ACC112 (cell line): Measurements from ENCODE around the gene CIDEA.

ENCODE experiments used
- H2AFZ ChIP-seq: fragments of 200-600 bp; sonication (generic); one replicate; pipeline ENCODE4 v1.6.0; 2017; ENCODE audit warnings: antibody characterized with exemption, low read length; ENCODE audit not compliant: unreplicated experiment
- H3K27ac ChIP-seq: fragments of 200-600 bp; sonication (generic); 2 replicates; pipeline ENCODE4 v1.5.1; 2014; ENCODE audit warnings: low read depth, mild to moderate bottlenecking, antibody characterized with exemption, low read length, moderate library complexity
- H3K27me3 ChIP-seq: fragments of 200-600 bp; sonication (generic); 2 replicates; pipeline ENCODE4 v1.6.1; 2014; ENCODE audit warnings: mild to moderate bottlenecking, antibody characterized with exemption, low read length, moderate library complexity, mixed read lengths; ENCODE audit not compliant: insufficient read depth
- H3K36me3 ChIP-seq: fragments of 200-600 bp; sonication (generic); 2 replicates; pipeline ENCODE4 v1.6.1; 2016; ENCODE audit warnings: mild to moderate bottlenecking, antibody characterized with exemption, low read length, moderate library complexity, mixed read lengths; ENCODE audit not compliant: insufficient read depth
- H3K4me1 ChIP-seq: fragments of 200-600 bp; sonication (generic); one replicate; pipeline ENCODE4 v1.6.1; 2016; ENCODE audit warnings: low read length, mixed read lengths; ENCODE audit not compliant: insufficient read depth, unreplicated experiment, control insufficient read depth
- H3K4me3 ChIP-seq: fragments of 200-600 bp; sonication (generic); 2 replicates; pipeline ENCODE4 v1.5.1; 2014; ENCODE audit warnings: mild to moderate bottlenecking, low read depth, low read length
- H3K79me2 ChIP-seq: fragments of 200-600 bp; sonication (generic); one replicate; pipeline ENCODE4 v1.6.0; 2016; ENCODE audit warnings: low read length; ENCODE audit not compliant: control insufficient read depth, unreplicated experiment, insufficient read depth

CIDEA gene

GRCh38 chr18:12254820-12255511 lies 805 bp downstream of the CIDEA start:
- Histone ChIP-seq H3K27ac (no peak overlapping the region), H3K27me3 (peaks cover 52% of the 10 kb centered on the region), H3K79me2 (no peaks in the 10 kb centered on the region), H2AFZ (no peak overlapping the region), H3K4me3 (no peak overlapping the region), H3K36me3 (no peaks in the 10 kb centered on the region), H3K4me1 (peaks cover 18% of the 10 kb centered on the region)

- Histone ChIP-seq H3K27ac (no peak overlapping the region), H3K4me3 (no peak overlapping the region), H2AFZ (no peak overlapping the region), H3K36me3 (no peaks in the 10 kb centered on the region), H3K79me2 (no peaks in the 10 kb centered on the region), H3K27me3 (peaks cover 55% of the 10 kb centered on the region), H3K4me1 (peaks cover 18% of the 10 kb centered on the region)
These were observed 1.5 kb downstream of the CIDEA start for GRCh38 chr18:12255626-12256026.

GRCh38 chr18:12256951-12257350 lies 2.8 kb downstream of the CIDEA start:
- Histone ChIP-seq H2AFZ (no peak overlapping the region), H3K4me1 (peaks cover 18% of the 10 kb centered on the region), H3K27me3 (peaks cover 51% of the 10 kb centered on the region), H3K4me3 (no peak overlapping the region), H3K36me3 (no peaks in the 10 kb centered on the region), H3K27ac (no peak overlapping the region), H3K79me2 (no peaks in the 10 kb centered on the region)

- peaks cover 18% of the 10 kb centered on the region for H3K4me1 ChIP-seq
- H3K36me3 ChIP-seq: no peaks in the 10 kb centered on the region
- peaks cover 51% of the 10 kb centered on the region for H3K27me3 ChIP-seq
- H3K27ac ChIP-seq: no peak overlapping the region
- H3K79me2 ChIP-seq: no peaks in the 10 kb centered on the region
- H2AFZ ChIP-seq: no peak overlapping the region
- no peak overlapping the region for H3K4me3 ChIP-seq
These were observed 4.0 kb downstream of the CIDEA start for GRCh38 chr18:12257996-12258718.

GRCh38 chr18:12258719-12259705 lies 4.9 kb downstream of the CIDEA start:
- Histone ChIP-seq H3K27ac (no peak overlapping the region), H3K4me3 (no peak overlapping the region)

GRCh38 chr18:12262748-12263147 lies 8.6 kb downstream of the CIDEA start:
- H3K27me3 ChIP-seq: peaks cover 60% of the 10 kb centered on the region
- H3K4me1 ChIP-seq: no peaks in the 10 kb centered on the region
- H3K27ac ChIP-seq: no peak overlapping the region
- H3K4me3 ChIP-seq: no peak overlapping the region
- no peak overlapping the region for H2AFZ ChIP-seq
- H3K79me2 ChIP-seq: no peaks in the 10 kb centered on the region
- no peaks in the 10 kb centered on the region for H3K36me3 ChIP-seq

More at GRCh38 chr18:12258719-12259705, 4.9 kb downstream of the CIDEA start:
- peaks cover 14% of the 10 kb centered on the region for H3K4me1 ChIP-seq
- H2AFZ ChIP-seq: no peak overlapping the region
- no peaks in the 10 kb centered on the region for H3K79me2 ChIP-seq
- no peaks in the 10 kb centered on the region for H3K36me3 ChIP-seq
- H3K27me3 ChIP-seq: peaks cover 48% of the 10 kb centered on the region

GRCh38 chr18:12264864-12265263 lies 10.7 kb downstream of the CIDEA start:
- H3K4me3 ChIP-seq: no peak overlapping the region
- no peaks in the 10 kb centered on the region for H3K4me1 ChIP-seq
- peaks cover 57% of the 10 kb centered on the region for H3K27me3 ChIP-seq
- no peak overlapping the region for H3K27ac ChIP-seq
- no peaks in the 10 kb centered on the region for H3K79me2 ChIP-seq
- H2AFZ ChIP-seq: no peak overlapping the region
- no peaks in the 10 kb centered on the region for H3K36me3 ChIP-seq

GRCh38 chr18:12271376-12272235 lies 17.4 kb downstream of the CIDEA start:
- Histone ChIP-seq H3K4me1 (no peaks in the 10 kb centered on the region), H3K36me3 (no peaks in the 10 kb centered on the region), H3K79me2 (no peaks in the 10 kb centered on the region), H3K4me3 (peak overlapping the region; percentile 86), H2AFZ (peak overlapping the region; percentile 83), H3K27ac (peak overlapping the region; percentile 53), H3K27me3 (peaks cover 4% of the 10 kb centered on the region; the same call in 1 of the 2 replicates)

- H3K27ac ChIP-seq: no peak overlapping the region
These were observed 20.6 kb downstream of the CIDEA start for GRCh38 chr18:12274793-12275192.

More at GRCh38 chr18:12274793-12275192, 20.6 kb downstream of the CIDEA start:
- no peak overlapping the region for H3K4me3 ChIP-seq
- H3K27me3 ChIP-seq: no peaks in the 10 kb centered on the region
- no peak overlapping the region for H2AFZ ChIP-seq
- H3K4me1 ChIP-seq: peaks cover 18% of the 10 kb centered on the region
- no peaks in the 10 kb centered on the region for H3K36me3 ChIP-seq
- H3K79me2 ChIP-seq: no peaks in the 10 kb centered on the region
